Activated B cell treated with CpG ODN at 0.5 μM for 24 hours (primary cell): ENCODE measurements around the gene BRD7. TPM values are rescaled to one million over a fixed set of nuclear protein-coding genes. Genes with fewer than 3 reads are reported as not detected.
A peak's percentile ranks its signal among the peaks of the same experiment; 100 is the strongest.

Experiments used
- ATAC-seq: fragments of 200-7000 bp; cut with Tn5 transposase; one replicate; pipeline ENCODE4 v1.10.0; 2021; ENCODE audit warnings: low read depth, mild to moderate bottlenecking, moderate library complexity
- CTCF ChIA-PET: fragments of 350-600 bp; sonication (Branson Sonifier 250); formaldehyde crosslinking; loops from one replicate; lab custom pipeline; 2021; ENCODE audit warnings: antibody characterized with exemption; lab: Charles Lee
- POLR2A ChIA-PET: fragments of 350-600 bp; sonication (Branson Sonifier 250); formaldehyde crosslinking; loops from one replicate; lab custom pipeline; 2021; ENCODE audit warnings: antibody characterized with exemption; lab: Charles Lee
- DNase-seq: peaks from one replicate; pipeline ENCODE4 v3.0.0; 2022
- H3K27ac Mint-ChIP-seq: one replicate; pipeline ENCODE4 v1.8.0; 2020; ENCODE audit warnings: mixed read lengths
- H3K27me3 Mint-ChIP-seq: one replicate; pipeline ENCODE4 v1.8.0; 2021; ENCODE audit warnings: mixed read lengths
- H3K36me3 Mint-ChIP-seq: one replicate; pipeline ENCODE4 v1.8.0; 2021; ENCODE audit warnings: low read depth, mixed read lengths
- H3K4me1 Mint-ChIP-seq: one replicate; pipeline ENCODE4 v1.8.0; 2021; ENCODE audit warnings: mixed read lengths
- H3K4me3 Mint-ChIP-seq: one replicate; pipeline ENCODE4 v1.8.0; 2020; ENCODE audit warnings: mild to moderate bottlenecking, mixed read lengths
- H3K9me3 Mint-ChIP-seq: one replicate; pipeline ENCODE4 v1.8.0; 2020; ENCODE audit warnings: mixed read lengths
- intact Hi-C: fragments of 100-400 bp; cut with micrococcal nuclease; formaldehyde crosslinking; loops from one replicate; pipeline ENCODE4 v1.15.1; 2024
- total RNA-seq: library from RNA; stranded (reverse); gene quantifications from 2 replicates; pipeline ENCODE4 v1.2.3, GENCODE V29; 2022
- TF ChIP-seq, protein P1 (sequence below): fragments of 200-600 bp; IDR thresholded peaks from one replicate; pipeline ENCODE4 v1.8.0; 2022; ENCODE audit warnings: antibody characterized with exemption, mild to moderate bottlenecking

The BRD7 gene
- total RNA-seq, 1 donor from 2014 or later = 65.2 TPM

DNA sequence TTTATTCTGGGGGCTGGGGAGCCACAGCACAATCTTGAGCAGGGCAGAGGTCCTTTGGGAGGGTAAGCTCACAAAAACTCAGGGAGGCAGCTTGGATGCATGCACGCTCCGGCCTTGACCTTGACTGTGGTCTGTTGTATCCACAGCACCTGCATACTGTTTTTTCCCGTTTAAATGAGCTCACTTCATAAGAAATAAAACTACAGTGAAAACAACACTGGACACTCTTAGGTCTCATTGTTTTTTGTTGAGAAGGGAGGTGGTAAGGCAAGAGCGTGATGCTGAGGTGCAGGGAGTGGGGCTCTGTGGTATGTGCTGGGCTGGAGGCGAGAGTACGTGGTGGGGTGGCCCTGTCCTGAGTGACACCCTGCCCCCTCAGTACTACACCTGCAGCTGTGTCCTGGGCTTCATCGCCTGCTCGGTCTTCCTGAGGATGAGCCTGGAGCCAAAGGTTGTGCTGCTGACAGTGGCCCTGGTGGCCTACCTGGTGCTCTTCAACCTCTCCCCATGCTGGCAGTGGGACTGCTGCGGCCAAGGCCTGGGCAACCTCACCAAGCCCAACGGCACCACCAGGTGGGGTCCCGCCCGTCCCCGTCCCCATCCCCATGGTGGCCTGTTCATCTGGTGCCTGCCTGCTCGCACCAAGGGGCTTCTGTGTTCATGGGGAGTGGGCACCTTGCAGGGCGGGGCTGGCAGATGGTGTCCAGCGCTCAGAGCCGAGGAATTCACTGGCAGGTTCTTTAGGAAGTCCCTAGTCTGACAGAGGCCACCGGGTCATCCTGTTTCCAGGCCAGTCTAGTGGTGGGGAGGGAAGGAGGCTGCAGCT lies 58.3 kb downstream of the BRD7 start:
- H3K4me1 Mint-ChIP-seq = peaks cover 9% of the 10 kb centered on the region
- no peak for DNase-seq
- no peaks in the 10 kb centered on the region for H3K9me3 Mint-ChIP-seq
- ChIA-PET CTCF (no interaction called here), POLR2A (interaction anchor here (0.6 to 2.1 kb wide), 3 partner anchors 31 to 58 kb away, joined by 3 to 6 read pairs (median 4); partner anchors contain the start of gene BRD7)
- TF ChIP-seq, protein P1, sequence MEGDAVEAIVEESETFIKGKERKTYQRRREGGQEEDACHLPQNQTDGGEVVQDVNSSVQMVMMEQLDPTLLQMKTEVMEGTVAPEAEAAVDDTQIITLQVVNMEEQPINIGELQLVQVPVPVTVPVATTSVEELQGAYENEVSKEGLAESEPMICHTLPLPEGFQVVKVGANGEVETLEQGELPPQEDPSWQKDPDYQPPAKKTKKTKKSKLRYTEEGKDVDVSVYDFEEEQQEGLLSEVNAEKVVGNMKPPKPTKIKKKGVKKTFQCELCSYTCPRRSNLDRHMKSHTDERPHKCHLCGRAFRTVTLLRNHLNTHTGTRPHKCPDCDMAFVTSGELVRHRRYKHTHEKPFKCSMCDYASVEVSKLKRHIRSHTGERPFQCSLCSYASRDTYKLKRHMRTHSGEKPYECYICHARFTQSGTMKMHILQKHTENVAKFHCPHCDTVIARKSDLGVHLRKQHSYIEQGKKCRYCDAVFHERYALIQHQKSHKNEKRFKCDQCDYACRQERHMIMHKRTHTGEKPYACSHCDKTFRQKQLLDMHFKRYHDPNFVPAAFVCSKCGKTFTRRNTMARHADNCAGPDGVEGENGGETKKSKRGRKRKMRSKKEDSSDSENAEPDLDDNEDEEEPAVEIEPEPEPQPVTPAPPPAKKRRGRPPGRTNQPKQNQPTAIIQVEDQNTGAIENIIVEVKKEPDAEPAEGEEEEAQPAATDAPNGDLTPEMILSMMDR = no peak
- intact Hi-C loops = no loop called here
- H3K27ac Mint-ChIP-seq = peak overlapping the region; percentile 31
- H3K4me3 Mint-ChIP-seq = no peak overlapping the region
- peaks cover 74% of the 10 kb centered on the region for H3K36me3 Mint-ChIP-seq
- no peaks in the 10 kb centered on the region for H3K27me3 Mint-ChIP-seq
- ATAC-seq = no peak

- ChIA-PET CTCF (no interaction called here), POLR2A (interaction anchor here (0.9 to 2.1 kb wide), 2 partner anchors 30 to 36 kb away, joined by 4 to 6 read pairs; no protein-coding TSS in a partner anchor)
- ATAC-seq (no peak), DNase-seq (peak; percentile 12)
- TF ChIP-seq, protein P1 = no peak
- Mint-ChIP-seq H3K9me3 (no peaks in the 10 kb centered on the region), H3K27ac (peak overlapping the region; percentile 31), H3K4me1 (peaks cover 9% of the 10 kb centered on the region), H3K27me3 (no peaks in the 10 kb centered on the region), H3K4me3 (no peak overlapping the region), H3K36me3 (peaks cover 70% of the 10 kb centered on the region)
- intact Hi-C loops = no loop called here
These were observed 59.1 kb downstream of the BRD7 start for GRCh38 chr16:50309527-50310307.

DNA sequence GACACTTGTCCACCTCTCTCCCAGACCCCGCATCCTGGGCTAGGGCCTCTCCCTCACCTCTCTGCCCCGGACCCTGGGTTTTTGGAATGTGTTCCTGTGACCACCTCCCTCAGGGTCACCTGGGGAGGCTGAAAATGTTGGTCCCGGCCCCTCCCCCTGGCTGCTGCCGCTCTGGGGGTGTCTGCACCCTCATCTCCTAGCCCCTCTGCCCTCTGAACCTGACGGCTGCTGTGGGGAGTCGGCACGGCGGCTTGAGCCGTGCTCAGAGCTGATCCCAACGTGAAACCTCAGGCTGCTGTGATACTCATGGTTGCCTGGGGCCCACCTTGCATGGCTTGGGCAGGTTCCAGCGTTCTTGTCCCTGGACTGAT lies 59.6 kb downstream of the BRD7 start:
- no peaks in the 10 kb centered on the region for H3K27me3 Mint-ChIP-seq
- POLR2A ChIA-PET = interaction anchor here (1.2 kb wide), 1 partner anchor 60 kb away, joined by 10 read pairs; the partner anchor contains the start of gene BRD7
- peaks cover 70% of the 10 kb centered on the region for H3K36me3 Mint-ChIP-seq

GRCh38 chr16:50308237-50308965 lies 60.4 kb downstream of the BRD7 start:
- CTCF ChIA-PET = no interaction called here
- Mint-ChIP-seq H3K27ac (no peak overlapping the region), H3K9me3 (no peaks in the 10 kb centered on the region), H3K27me3 (no peaks in the 10 kb centered on the region), H3K36me3 (peaks cover 66% of the 10 kb centered on the region), H3K4me3 (no peak overlapping the region), H3K4me1 (peaks cover 4% of the 10 kb centered on the region)
- TF ChIP-seq, protein P1 = no peak
- intact Hi-C loops = no loop called here
- peak; percentile 11 for DNase-seq
- ATAC-seq = no peak
- POLR2A ChIA-PET = interaction anchor here (0.7 to 1.2 kb wide), 2 partner anchors 40 to 60 kb away, joined by 6 to 10 read pairs; partner anchors contain the start of gene BRD7

More for the DNA sequence above, 59.6 kb downstream of the BRD7 start:
- H3K4me3 Mint-ChIP-seq = no peak overlapping the region
- peak; percentile 13 for DNase-seq
- H3K9me3 Mint-ChIP-seq = no peaks in the 10 kb centered on the region
- TF ChIP-seq, protein P1 = no peak
- no peak overlapping the region for H3K27ac Mint-ChIP-seq
- H3K4me1 Mint-ChIP-seq = peaks cover 9% of the 10 kb centered on the region
- intact Hi-C loops = no loop called here
- CTCF ChIA-PET = no interaction called here
- ATAC-seq = no peak
